GM23248 (cell line): ENCODE measurements around the gene KRTAP10-11.

Experiments used
- EZH2 ChIP-seq: fragments of 200-600 bp; sonication (generic); IDR thresholded peaks from 2 replicates; pipeline ENCODE4 v1.6.1; 2018; ENCODE audit warnings: antibody characterized with exemption, mild to moderate bottlenecking; ENCODE audit not compliant: insufficient read depth, poor library complexity, severe bottlenecking
- EZH2phosphoT487 ChIP-seq: fragments of 200-600 bp; sonication (generic); IDR thresholded peaks from 2 replicates; pipeline ENCODE4 v1.6.1; 2018; ENCODE audit warnings: antibody characterized with exemption, moderate library complexity, mild to moderate bottlenecking, low read depth; ENCODE audit not compliant: insufficient read depth

- TF ChIP-seq EZH2 (no peak), EZH2phosphoT487 (no peak)
Measured at GRCh38 chr21:44653123-44653522, 6.9 kb downstream of the KRTAP10-11 start.
